Epithelial cell of esophagus (primary cell): ENCODE results near the gene ADRA2B.

Source experiments
- DNase-seq: peaks from one replicate; pipeline ENCODE4 v3.0.0; 2010; ENCODE audit warnings: low read depth
- H3K4me3 ChIP-seq: 2 replicates; pipeline ENCODE4 v1.5.1; 2011; ENCODE audit warnings: mild to moderate bottlenecking, low read length, control low read depth
- CTCF ChIP-seq: IDR thresholded peaks from 2 replicates; pipeline ENCODE4 v1.5.1; 2011; ENCODE audit warnings: low read depth, mild to moderate bottlenecking, low read length, control low read depth, inconsistent platforms; ENCODE audit not compliant: insufficient read depth; ENCODE audit errors: missing control alignments

Gene ADRA2B

GRCh38 chr2:96138179-96139145, 22.1 kb upstream of the ADRA2B start, which contains the start of gene ASTL:
TSS of gene ASTL (minus strand) at chr2:96138502. CDS start at chr2:96138436, 66 bp downstream.
- DNase-seq: peak; percentile 77
- no peak within 1 kb of the TSS for H3K4me3 ChIP-seq

GRCh38 chr2:96137321-96138178, 21.2 kb upstream of the ADRA2B start:
- DNase-seq: no peak
- no peak overlapping the region for H3K4me3 ChIP-seq
- TF ChIP-seq CTCF: no peak

More at GRCh38 chr2:96138179-96139145, 22.1 kb upstream of the ADRA2B start, which contains the start of gene ASTL:
- TF ChIP-seq CTCF: peak; percentile 51

GRCh38 chr2:96136129-96136720, 19.9 kb upstream of the ADRA2B start:
- TF ChIP-seq CTCF: no peak
- DNase-seq: no peak
- H3K4me3 ChIP-seq: no peak overlapping the region

GRCh38 chr2:96135621-96136020, 19.2 kb upstream of the ADRA2B start:
- TF ChIP-seq CTCF: no peak
- DNase-seq: no peak

GRCh38 chr2:96135171-96135570, 18.8 kb upstream of the ADRA2B start:
- H3K4me3 ChIP-seq: no peak overlapping the region
- no peak for TF ChIP-seq CTCF
- no peak for DNase-seq

More at GRCh38 chr2:96135621-96136020, 19.2 kb upstream of the ADRA2B start:
- no peak overlapping the region for H3K4me3 ChIP-seq

- no peak overlapping the region for H3K4me3 ChIP-seq
- no peak for TF ChIP-seq CTCF
- no peak for DNase-seq
Measured at GRCh38 chr2:96134421-96134820, 18.1 kb upstream of the ADRA2B start.
